Stimulated activated CD4-positive, alpha-beta T cell treated with anti-CD3 and anti-CD28 coated beads, Interleukin-2, amount 100 ng/mL, for 4 hours (primary cell): ENCODE data around the gene USP20.
A peak's percentile ranks its signal among the peaks of the same experiment; 100 is the strongest.

Experiments
- DNase-seq: peaks from one replicate; pipeline ENCODE4 v3.0.0-alpha.2; 2020; ENCODE audit warnings: low read depth

The USP20 gene

DNA sequence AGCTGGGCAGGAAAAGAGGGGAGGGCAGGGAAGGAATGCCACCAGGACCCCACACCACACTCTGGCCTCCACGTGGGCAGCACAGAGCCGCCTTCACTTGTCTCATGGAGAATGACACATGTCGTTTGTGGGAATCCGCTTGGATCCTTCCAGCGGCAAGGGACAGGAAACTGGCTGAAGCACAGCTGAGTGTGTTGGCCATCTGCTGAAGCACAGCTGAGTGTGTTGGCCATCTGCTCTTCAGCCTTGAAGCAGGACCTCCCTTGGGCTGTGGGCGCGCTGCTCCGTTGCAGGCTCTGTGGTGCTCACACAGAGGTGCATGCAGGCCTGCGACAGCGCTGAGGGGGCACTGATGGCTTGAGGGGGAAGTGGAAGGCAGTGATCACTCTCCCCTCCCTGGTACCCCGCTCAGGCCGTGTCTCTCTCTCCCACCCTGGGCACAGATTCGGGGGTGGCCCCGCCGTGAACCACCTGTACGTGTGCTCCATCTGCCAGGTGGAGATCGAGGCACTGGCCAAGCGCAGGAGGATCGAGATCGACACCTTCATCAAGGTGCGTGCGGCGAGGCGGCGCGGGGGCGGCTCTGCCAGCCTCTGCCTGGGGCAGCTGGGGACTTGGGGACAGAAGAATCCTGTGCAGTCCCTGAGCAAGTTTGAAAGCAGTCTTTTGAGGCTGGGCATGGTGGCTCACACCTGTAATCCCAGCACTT lies 40.6 kb downstream of the USP20 start:
- DNase-seq = no peak

DNA sequence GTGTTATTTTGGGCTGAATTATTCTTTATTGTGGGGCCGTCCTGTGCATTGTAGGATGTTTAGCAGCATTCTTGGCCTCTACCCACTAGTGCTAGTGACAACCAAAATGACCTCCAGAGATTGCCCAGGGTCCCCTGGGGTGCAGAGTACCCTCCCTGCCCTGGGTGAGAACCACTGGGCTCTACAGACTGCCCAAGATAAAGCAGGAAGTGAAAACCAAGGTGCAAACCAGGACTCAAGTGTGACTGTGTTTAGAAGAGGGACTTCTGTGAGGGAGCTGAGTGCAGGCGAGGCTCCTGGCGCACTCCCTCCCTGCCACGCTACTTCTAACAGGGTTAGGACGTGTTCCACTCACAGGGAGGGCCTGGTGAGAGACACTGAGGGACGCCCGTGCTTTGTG lies 41.6 kb downstream of the USP20 start:
- no peak for DNase-seq

DNA sequence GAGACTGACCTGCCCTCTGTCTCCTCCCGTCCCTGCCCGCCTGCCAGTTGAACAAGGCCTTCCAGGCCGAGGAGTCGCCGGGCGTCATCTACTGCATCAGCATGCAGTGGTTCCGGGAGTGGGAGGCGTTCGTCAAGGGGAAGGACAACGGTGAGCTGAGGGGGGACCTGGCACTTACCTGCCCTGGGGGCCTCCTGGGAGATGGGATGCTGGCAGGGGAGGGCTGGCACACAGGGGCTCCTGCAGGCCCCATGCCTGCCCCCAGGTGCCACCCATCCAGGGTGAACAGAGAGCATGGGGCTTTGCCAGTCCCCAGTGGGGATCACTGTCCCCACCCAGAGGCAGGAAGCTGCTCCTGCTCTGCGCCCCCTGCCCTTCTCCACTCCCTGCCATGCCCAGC lies 43.0 kb downstream of the USP20 start:
- DNase-seq = no peak

DNA sequence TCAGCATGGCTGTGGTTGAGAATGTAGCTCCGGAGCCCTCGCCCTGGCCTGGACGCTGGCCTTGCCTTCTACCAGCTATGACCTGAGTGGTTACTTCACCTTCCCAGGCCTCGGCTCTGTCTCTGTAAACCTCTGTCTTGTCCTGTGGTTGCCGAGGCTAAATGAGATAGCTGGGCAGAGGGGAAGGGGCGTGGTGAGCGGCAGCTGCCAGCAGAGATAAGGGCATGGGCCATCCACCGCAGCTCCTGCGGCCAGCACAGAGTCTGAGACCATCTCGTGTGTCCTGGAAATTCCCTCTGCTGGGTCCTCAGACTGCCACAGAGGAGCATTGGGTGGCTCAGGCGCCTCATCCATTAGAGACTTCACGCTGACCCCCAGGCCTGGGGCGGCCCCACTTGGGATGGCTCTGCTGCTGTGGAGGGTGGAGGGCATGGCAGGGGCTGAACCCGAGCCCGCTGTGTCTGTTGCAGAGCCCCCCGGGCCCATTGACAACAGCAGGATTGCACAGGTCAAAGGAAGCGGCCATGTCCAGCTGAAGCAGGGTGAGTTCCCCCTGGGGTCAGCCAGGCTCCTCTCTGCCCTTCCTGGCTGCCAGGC lies 43.9 kb downstream of the USP20 start:
- DNase-seq = no peak

DNA sequence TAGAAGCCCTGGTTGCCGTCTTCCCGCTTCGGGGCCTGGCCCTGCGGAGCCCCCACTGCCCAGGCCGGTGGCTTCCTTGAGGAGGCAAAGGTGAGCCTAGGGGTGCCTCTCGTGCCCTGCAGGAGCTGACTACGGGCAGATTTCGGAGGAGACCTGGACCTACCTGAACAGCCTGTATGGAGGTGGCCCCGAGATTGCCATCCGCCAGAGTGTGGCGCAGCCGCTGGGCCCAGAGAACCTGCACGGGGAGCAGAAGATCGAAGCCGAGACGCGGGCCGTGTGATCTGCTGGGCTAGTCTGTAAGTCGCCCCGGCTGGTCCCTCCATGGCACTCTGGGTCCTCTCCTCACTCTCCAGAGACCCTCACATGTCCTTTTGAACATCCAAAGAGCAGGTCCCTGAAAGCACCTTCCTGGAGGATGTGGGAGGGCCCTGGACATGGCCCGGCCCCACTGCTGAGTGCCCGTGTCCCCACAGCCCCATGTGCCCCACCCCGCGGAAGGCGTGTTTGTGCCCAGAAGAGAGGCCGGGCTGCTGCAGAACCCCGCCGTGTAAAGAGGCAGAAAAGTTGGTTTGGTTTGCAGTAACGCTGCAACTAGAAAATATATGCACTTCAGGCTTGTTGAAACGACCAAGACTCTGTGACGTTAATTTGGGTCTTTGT lies 44.9 kb downstream of the USP20 start:
- DNase-seq = no peak

DNA sequence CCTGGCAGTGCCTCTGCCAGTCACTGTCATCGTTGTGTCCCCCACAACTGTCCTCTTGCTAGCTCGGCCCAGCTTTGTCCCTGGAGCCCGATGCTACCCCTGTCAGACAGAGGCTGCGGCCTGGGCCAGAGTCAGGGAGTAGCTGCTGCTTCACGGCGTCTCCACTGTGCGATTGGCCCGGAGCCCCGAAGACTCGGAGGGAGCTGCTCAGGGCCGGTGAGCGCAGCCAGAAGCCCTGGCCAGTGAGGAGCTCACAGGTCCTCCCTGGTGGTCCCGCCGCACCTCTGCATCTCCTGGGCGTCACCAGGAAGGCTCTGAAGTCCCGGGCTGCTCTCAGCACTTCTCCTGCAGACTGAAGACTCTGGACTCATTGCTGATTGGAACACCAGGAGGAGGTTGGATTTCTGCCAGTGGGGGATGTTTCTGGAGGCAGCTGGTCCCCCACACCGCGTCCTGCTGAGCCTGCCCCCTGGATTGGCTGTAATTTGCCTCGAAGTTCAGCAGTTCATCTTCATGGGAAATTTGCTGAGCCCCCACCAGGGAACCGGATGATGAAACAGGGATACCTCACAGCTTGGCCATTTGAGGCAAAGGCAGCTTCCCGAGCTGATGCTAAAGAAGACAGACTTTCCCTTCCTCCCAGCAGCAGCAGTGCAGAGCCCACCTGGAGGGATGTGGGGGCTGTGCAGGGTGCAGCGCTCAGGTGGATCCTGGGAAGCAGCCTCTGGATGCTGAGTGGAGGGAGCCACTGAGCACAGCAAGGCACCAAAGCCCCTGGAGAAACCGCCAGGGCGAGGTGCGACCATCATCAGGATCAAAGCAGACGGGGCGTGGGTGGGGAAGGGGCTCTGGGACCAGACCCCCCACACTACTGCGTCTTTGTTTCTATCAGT lies 45.6 kb downstream of the USP20 start:
- no peak for DNase-seq

DNA sequence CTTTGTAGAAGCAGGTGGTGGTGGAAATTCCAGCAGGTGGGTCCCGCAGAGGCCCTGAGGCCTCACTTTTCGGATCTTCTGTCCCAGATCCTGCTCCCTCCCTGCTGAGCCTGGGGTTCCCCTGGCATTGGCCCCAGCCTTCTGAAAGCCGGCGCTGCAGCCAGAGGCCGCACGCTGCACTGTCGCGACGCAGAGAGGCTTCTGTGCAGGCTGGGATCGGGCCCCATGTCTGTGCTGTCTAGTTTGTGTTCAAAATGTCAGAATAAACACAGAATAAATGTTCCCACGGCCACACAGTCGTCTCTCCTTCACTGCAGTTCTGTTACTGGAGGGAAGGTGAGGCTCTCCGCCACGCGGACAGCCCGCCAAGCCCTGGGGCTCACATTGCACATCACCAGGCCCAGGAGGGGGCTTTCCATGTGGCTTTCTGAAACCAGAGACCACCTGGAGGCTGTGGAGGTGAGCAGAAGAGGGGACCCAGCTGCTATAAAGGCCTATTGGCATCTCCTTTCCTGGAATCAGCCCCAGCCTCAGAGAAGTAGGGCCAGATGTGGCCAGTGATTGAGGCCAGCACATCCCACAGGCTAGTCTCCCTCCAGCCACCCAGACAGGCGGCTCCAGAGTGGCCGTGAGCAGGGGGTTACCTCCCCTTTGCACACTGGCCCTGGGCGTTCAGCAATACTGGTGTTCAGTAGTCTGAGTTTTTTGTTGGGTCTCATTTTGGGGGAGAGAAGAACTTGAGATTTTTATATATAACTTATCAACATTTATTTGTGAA lies 46.5 kb downstream of the USP20 start:
- no peak for DNase-seq

DNA sequence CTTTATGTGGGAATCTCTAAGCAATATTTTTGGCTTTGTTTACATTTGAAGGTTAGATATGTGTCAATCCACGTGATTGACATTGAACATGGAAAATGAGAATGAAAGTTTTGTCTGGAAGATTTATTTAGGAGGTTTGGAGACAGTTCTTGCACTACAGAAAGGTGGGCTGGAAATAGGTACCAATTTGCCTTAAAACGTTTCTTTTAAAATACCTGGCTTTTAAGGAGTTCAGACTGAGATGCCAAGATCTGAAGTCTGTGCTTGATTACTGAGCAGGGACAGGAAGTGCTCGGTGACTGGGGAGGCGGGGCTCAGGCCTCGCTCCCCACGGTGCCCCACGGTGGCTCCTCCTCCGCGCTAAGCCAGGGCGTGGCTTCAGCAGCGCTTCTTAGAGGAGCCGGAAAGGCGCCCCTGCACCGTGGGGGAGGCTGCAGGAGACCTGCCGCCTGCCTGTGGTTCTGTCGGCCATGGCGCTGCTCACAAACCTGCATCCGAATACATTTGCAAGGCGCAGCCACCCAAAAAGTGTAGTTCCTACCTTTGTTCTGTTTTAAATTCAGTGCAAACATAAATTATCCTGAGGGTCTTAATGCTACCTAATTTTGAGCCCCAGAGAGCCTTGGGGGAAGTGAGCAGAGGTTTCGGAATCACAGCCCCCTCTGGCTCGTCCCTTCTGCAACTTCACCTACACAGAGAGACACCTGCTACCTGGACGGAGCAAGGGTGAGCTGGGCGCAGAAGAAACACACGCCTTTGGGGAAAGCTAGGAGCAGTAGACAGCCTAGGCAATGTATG lies 49.2 kb downstream of the USP20 start:
- DNase-seq = peak; percentile 96

DNA sequence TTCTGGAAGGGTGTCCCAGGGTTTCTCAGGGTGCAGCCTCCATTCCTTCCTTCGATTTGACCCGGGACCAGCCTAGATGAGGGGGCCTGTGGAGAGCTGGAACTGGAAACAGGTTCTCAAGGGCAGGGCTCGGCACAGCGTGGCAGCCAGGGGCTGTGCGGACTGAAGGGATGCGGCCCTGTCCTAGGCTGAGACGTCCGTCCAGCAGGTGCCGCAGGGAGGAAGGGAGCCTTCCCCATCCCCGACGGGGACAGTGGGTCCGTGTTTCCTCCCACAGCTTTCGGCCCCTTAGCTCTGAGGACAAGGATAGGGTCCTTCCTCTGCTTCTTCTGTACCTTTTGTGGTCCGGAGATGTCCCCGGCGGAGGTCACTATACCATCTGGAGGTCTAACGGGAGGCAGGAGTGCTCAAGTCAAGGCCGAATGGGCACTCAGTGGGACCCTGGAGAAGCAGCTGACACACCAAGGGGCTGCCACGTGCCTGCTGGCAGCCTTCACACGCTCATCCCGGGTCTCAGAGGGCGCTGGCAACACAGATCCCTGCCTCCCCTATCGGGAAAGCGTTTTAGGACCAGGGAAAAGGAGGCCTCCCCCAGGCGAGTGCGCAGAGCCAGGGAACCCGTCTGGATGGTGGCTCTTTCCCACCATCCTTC lies 49.9 kb downstream of the USP20 start:
- DNase-seq = no peak

DNA sequence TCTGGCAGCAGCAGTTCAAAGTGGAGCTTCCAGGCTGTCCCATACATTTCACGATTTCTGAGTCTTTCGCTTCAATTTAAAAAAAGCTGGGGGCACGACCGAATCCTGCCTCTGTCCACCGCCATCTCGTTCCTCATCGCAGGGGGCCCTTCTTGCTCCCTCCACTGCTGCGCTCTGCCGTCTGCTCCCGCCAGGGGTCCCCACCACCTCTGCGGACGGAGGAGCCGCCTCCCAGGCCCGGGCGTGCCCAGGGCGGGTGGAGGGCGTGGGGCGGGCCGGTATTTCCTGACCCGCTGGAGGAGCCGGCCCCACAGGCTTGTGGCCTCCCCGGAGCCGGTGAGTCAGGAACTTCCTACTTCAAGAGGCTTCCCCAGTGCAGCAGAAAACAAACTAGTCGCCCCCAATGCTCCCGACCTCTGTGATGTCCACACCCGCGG lies 50.4 kb downstream of the USP20 start:
- DNase-seq = peak; percentile 84

DNA sequence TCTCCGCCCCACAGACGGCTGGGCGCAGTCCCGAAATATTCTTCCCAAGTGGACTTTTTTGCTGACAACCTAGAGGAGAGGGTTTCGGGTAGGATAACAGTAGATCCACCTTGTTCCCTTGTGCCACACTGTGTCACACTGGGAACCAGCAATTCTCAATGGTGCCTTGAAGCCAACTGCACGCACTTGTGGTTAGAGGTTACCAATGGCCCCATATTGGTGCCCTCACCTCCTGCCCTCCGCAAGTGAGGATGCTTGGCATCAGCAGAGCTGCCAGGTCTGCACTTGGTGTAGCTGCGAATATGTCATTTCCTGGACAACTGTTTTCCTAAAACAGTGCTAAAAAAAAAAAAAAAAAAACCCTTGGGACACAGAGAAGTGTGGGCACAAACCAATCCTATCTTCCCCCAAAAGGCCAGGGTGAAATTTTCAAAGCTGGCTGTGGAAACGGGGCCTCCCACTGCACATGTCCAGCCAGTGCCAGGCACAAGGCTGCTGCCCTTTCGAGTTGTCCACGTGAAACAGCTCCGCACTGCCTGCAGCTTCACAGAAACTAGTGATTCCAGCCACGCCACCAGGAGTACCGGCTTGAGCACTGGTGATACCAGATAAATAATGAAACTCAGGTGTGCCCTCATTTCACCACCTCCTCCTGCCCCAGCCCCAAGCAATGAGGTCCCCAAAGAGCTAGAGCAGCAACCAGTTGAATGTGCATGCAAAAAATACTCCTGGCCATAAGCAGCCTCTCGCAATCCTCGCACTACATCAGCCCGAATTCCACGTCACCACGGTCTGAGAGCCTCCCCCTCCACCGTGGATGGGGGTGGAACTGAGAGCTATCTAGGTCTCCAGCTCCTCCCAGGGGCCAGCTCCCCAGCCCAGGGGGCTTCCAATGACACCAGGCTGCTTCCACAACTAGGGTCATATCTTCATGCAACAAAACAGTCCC lies 51.2 kb downstream of the USP20 start:
- no peak for DNase-seq

DNA sequence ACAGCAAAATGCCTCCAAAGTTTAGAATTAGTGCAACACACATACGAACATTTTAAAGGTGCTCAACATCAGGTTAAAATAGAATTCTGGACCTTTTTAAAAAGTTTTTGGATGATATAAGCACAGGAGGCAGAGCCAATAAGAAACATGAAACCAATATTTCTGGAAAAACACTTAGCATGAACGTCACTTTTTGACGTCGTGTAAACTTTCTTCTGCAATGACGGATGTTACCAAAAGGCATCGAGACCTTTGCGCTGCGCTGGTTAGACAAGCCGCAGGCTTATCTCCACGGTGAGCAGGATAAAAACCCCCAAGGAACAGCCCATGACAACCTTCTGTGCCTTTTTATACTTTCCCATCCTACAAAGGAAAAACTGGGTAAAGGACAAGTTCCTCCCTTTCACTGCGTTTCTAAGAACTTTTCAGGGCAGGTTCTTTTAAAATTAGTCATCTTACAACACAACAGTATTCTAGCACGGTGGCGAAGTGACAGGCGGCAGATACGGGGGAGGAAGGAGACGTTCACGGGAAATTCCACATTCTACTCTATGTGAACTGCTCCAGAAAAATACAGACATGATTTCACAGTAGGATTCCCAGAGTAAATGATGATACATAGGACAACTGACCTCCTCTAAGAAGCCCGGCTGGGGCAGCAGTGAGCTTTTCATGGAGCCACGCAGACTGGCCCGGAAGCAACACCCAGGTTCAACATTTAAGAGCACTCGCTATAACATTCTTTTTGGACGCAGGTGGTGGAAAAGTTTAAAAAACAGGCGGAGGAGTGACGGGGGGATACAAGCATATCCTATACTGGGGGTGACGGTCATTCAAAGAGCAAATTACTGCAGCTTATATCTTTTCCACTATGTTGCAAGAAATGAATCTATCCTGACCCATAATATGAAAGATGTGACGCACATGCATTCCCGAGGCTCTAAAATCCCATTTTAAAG lies 52.4 kb downstream of the USP20 start:
- DNase-seq = peak; percentile 67

DNA sequence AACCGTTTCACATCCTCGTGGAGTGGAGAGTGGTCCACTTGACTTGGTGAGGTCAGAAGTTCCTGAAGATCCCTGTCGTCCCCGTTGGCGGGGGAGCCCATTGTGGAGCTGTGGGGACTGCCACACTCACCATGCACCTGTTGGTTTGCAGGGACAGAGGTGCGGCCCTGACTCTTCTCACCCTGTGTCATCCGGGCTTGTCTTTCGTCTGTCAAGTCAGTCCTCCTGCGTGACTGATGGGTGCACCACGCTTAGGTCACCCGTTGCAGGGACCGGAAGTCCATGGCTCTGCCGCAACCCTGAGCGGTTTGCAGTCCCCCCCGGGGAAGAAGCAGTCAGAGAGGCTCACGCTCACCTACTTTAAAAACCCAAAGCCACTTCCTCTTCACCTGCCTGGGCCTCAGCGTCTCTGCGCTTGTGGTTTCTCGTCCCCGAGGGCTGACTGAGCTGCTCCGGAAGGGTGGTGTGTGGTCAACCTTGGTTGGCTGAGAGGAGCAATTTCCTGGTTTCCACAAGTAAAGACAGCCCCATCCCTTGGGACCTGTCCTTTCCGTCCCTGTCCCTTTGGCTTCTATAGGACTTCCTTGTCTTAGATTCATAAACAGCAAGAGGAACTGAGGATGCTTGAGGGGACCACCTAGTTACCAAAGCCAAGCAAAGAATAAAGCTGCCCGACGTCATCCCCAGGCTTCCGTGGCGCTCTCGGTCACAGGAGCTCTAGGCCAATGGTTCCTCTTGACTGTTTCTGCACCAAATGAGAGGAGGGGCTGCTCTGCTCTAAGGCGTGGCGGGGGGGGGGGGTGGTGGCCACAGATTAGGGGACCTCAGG lies 53.2 kb downstream of the USP20 start:
- DNase-seq = peak; percentile 78

DNA sequence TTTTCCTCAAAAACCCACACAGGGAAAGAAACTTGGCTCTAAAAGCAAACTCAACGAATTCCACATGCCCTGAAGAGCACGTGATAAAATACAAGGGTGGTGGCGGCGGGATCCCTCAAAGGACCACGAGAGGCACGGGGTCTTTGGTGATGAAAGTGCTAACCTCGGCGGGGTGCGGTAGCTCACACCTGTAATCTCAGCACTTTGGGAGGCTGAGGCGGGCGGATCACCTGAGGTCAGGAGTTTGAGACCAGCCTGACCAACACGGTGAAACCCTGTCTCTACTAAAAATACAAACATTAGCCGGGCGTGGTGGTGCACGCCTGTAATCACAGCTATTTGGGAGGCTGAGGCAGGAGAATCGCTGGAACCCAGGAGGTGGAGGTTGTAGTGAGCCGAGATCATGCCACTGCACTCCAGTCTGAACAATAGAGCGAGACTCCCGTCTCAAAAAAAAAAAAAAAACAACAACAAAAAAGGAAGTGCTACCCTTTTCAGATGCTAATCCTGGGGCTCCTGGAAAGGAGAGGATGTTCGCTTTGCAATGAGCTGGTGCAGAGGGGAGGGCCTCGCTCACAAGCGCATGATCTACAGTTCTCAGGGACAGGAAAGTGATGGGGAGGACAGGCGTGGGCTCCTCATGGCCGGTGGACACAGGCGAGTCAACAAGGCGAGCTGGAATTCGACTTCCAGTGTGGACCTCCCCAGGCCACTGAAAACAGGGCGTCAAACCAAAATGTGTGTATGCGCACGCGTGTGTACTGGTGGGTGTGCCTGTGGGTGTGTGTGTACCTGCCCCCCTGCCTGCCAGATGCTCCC lies 54.1 kb downstream of the USP20 start:
- DNase-seq = no peak

DNA sequence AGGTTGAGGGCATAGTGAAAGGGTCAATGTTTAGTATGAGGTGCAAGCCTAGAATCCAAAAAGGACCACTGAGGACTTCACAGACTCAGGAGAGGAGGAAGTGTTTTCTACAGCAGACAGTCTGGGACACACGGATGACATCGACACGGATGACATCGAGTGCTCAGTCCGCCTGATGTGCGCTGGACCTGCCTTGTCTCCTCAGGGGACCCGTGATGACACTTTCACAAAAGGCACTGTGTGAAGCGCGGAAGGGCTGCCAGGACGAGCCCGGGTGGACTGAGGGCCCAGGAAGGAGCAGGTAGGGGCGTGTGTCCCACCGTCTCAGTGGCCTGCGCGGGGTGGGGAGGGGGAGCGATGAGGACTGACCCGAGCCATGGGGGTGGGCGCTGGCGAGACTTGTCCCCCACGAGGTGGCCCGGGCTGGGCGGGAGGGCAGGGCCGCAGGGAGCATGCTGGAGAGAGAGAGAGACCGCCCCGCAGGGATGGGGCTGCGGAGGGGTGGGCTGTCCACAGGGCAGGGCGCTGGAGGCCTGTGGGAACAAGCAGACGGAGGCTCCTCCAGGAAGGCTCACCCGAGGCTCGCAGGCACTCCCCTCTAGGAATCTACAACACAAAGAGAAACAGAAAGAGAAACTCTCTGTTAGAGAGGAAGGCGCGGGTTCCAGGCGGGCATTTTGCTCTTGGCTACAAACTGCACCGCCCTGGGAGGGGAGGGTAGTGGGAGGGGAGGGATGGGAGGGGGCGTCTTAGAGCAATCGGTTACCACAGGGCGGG lies 54.9 kb downstream of the USP20 start:
- peak; percentile 71 for DNase-seq
